ENCODE data around the gene STRADB. TPM values are rescaled to one million over a fixed set of nuclear protein-coding genes. Genes with fewer than 3 reads are reported as not detected.

STRADB gene
- total RNA-seq, 1 experiment from 2014 or later, result 17.4 TPM

- H3K27ac ChIP-seq (ENCODE audit: low read depth, low read length), result no peak overlapping the region
- RAD21 ChIA-PET (ENCODE audit: low non-redundant PET in 1 of 2, low total read pairs in 2 of 2, uncharacterized antibody in 2 of 2, unreplicated experiment in 2 of 2), result no interaction called here
- TF ChIP-seq POLR2A (IDR thresholded peaks at IDR 0.05; ENCODE audit: borderline replicate concordance, extremely low read depth, insufficient read depth, insufficient read length), result no peak
- no peak for TF ChIP-seq CTCF (IDR thresholded peaks at IDR 0.05 in 2 of 3, conservative IDR thresholded peaks at IDR 0.05 in 1 of 3; ENCODE audit: borderline replicate concordance in 1 of 3, insufficient read depth in 1 of 3, low read depth in 2 of 3, low read length in 2 of 3)
- TF ChIP-seq EZH2 (IDR thresholded peaks at IDR 0.05), result no peak
- TF ChIP-seq REST (IDR thresholded peaks at IDR 0.05; ENCODE audit: low read depth), result no peak
- no peak for TF ChIP-seq SRF (IDR thresholded peaks at IDR 0.05; ENCODE audit: low read depth)
- no peak for TF ChIP-seq JUND (IDR thresholded peaks at IDR 0.05)
- no peak for TF ChIP-seq TCF7L2 (IDR thresholded peaks at IDR 0.05; ENCODE audit: borderline replicate concordance, extremely low read depth, insufficient read depth, insufficient read length)
- TF ChIP-seq ELF1 (IDR thresholded peaks at IDR 0.05; ENCODE audit: borderline replicate concordance, low read depth), result no peak
- TF ChIP-seq RAD21 (IDR thresholded peaks at IDR 0.05; ENCODE audit: low read depth), result no peak
- no peak for TF ChIP-seq ZBTB33 (IDR thresholded peaks at IDR 0.05; ENCODE audit: extremely low read depth, insufficient replicate concordance, low read length)
- TF ChIP-seq SIN3A (IDR thresholded peaks at IDR 0.05; ENCODE audit: low read depth), result no peak
- no peak for TF ChIP-seq YY1 (IDR thresholded peaks at IDR 0.05; ENCODE audit: extremely low read depth, insufficient replicate concordance, low read depth, low read length)
- no peak for TF ChIP-seq EGR1 (IDR thresholded peaks at IDR 0.05; ENCODE audit: low read depth)
- TF ChIP-seq CEBPB (IDR thresholded peaks at IDR 0.05; ENCODE audit: low read depth), result no peak
- TF ChIP-seq ZNF274 (IDR thresholded peaks at IDR 0.05; ENCODE audit: low read depth, low read length), result no peak
- TF ChIP-seq ATF3 (IDR thresholded peaks at IDR 0.05), result no peak
- H3K79me2 ChIP-seq (ENCODE audit: insufficient read depth, low read length), result no peaks in the 10 kb centered on the region
- no TSS peak for BruUV-seq (replicated peaks)
- no peaks in the 10 kb centered on the region for H3K9me3 ChIP-seq (ENCODE audit: control insufficient read depth in 1 of 2, insufficient read depth in 1 of 2, low read depth in 1 of 2, low read length in 2 of 2)
- no peak overlapping the region for H3K4me3 ChIP-seq (replicated peaks in 1 of 2; ENCODE audit: low read depth in 1 of 2, low read length in 2 of 2)
- no peaks in the 10 kb centered on the region for H4K20me1 ChIP-seq (ENCODE audit: insufficient read depth)
- DNase-seq (ENCODE audit: low read depth, low spot score) (no peak), ATAC-seq (no peak)
- POLR2A ChIA-PET, result no interaction called here
- H3K27me3 ChIP-seq (ENCODE audit: insufficient read depth, low read length), result no peaks in the 10 kb centered on the region
- no peaks in the 10 kb centered on the region for H3K4me1 ChIP-seq (ENCODE audit: control insufficient read depth in 1 of 2, insufficient read depth in 2 of 2, low read length in 2 of 2)
- CTCF ChIA-PET, result no interaction called here
- no peak overlapping the region for H2AFZ ChIP-seq (ENCODE audit: low read depth, low read length, poor library complexity, severe bottlenecking)
- intact Hi-C loops (cut with micrococcal nuclease), result no loop called here
- H3K9ac ChIP-seq (ENCODE audit: low read length), result no peak overlapping the region
- H3K4me2 ChIP-seq (ENCODE audit: low read length), result no peak overlapping the region
- H3K9me2 ChIP-seq (ENCODE audit: insufficient read depth), result no peaks in the 10 kb centered on the region
- H3K36me3 ChIP-seq (ENCODE audit: control insufficient read depth in 1 of 2, insufficient read depth in 2 of 2, low read length in 2 of 2), result no peaks in the 10 kb centered on the region
These were observed 33.3 kb downstream of the STRADB start for GRCh38 chr2:201484805-201485204.

Data from HCT116 (cell line).